HPDE6-E6E7 (cell line): ENCODE data around the gene TRIM46.
"Not testable (repeated sequence)": the region's sequence is repeated elsewhere in the genome, so short reads cannot be mapped to it uniquely, and the experiment has no call there.

Experiments used
- DNase-seq: peaks from one replicate; pipeline ENCODE4 v3.0.0; 2011; ENCODE audit warnings: missing footprints; ENCODE audit errors: extremely low spot score

TRIM46 gene

DNA sequence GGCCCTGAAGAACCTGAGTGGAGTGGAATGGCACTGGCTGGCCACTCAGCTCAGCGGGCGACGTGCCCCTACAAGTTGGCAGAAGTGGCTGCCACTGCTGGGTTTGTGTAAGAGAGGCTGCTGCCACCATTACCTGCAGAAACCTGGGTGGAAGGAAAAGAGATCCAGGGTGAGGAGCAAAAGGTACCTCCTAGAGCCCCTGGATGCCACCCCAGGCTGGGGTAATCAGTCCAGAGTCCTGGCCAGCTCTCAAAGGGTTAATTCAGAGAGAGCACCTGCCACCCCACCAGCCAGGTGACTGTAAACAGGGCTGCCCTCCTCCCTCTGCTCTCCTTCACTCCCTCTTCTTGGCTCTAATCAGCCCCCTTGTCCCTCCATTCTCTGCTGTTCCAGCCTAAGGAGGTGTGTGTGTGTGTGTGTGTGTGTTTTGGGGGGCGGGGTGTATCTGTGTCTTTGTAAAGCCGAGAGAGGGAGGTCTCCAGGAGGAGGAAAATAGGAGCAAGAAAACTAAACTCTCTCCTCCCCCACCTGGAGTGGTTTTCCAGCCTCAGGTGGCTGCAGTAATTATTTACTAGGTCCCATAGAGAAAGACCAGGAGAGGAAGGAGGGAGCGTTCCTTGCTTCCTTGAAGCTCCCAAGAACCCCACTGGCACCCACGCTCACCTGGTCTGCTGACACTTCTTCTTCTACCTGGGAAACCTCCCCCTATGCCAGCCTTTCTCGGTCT lies 12.6 kb downstream of the TRIM46 start:
- DNase-seq = no peak

- no peak for DNase-seq
Measured at GRCh38 chr1:155186794-155187455, 13.3 kb downstream of the TRIM46 start.

DNA sequence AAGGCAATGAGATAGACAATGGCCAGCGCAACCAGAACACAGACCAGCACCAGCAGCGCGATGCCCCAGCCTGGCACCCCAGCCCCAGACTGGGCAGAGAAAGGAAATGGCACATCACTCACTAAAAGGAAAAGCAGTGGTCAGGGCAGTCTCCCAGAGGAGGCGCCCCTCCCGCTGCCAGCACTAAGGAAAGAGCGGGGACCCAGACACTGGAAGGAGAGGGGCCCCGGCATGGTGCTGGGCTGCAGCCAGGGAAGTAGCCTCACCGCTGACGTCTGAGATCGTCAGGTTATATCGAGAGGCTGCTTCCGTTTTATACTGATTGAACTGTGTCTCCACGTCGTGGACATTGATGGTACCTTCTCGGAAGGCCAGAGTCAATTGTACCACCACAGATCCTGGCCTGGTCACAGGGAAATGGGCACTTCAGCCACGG lies 13.8 kb downstream of the TRIM46 start:
- DNase-seq = no peak

- DNase-seq = no peak
Measured at GRCh38 chr1:155188268-155188667, 14.6 kb downstream of the TRIM46 start.

DNA sequence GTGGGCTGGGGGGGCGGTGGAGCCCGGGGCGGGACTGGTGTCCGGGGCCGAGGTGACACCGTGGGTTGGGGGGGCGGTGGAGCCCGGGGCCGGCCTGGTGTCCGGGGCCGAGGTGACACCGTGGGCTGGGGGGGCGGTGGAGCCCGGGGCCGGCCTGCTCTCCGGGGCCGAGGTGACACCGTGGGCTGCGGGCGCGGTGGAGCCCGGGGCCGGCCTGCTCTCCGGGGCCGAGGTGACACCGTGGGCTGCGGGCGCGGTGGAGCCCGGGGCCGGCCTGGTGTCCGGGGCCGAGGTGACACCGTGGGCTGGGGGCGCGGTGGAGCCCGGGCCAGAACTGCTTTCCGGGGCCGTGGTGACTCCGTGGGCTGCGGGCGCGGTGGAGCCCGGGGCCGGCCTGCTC lies 16.3 kb downstream of the TRIM46 start:
- not testable (repeated sequence) for DNase-seq

DNA sequence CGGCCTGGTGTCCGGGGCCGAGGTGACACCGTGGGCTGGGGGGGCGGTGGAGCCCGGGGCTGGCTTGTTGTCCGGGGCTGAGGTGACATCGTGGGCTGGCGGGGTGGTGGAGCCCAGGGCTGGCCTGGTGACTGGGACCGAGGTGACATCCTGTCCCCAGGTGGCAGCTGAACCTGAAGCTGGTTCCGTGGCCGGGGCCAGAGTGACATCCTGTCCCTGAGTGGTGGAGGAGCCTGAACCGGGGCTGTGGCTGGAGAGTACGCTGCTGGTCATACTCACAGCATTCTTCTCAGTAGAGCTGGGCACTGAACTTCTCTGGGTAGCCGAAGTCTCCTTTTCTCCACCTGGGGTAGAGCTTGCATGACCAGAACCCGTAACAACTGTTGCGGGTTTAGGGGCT lies 18.3 kb downstream of the TRIM46 start:
- no peak for DNase-seq

DNA sequence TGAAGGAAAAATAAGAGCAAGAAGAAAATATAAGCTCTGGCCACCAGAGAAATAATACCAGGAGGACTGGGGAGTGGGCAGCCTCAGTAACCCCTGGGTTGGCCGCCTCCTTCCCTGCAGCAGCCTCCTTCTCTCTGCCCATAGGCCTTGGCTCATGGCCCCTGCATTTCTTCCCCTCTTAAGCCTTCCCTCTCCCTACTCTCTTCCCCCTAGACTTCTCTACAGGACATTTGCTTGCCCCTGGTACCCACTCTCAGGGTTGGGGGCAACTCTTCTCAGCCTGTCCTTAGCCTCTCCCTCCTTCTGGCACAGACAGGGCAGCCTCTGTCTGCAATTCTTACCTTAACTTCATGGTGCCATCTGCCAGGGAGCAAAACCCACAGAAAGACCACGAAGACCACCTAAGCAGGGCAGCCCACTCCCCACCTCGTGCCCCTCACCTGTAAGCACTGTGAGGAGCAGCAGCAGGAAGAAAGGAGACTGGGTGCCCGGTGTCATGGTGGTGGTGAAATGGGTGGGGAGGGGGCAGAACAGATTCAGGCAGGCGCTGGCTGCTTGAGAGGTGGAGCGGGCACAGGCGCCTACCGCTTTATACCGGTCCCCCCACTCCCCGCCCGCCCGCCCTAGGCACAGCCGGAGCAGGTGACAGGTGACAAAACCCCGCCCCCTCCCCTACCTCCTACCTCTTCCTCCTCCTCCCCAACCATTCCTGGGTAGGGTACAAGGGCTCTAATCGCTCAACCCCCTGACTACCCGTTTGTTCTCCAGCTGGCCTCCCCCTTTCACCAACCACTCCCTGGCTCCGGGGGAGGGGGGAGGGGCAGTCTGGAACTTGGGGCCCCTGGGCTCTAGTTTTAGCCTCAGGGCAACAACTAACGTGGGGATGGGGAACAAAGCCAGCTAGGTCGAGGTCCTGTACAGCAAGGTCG lies 19.0 kb downstream of the TRIM46 start:
- no peak for DNase-seq

DNA sequence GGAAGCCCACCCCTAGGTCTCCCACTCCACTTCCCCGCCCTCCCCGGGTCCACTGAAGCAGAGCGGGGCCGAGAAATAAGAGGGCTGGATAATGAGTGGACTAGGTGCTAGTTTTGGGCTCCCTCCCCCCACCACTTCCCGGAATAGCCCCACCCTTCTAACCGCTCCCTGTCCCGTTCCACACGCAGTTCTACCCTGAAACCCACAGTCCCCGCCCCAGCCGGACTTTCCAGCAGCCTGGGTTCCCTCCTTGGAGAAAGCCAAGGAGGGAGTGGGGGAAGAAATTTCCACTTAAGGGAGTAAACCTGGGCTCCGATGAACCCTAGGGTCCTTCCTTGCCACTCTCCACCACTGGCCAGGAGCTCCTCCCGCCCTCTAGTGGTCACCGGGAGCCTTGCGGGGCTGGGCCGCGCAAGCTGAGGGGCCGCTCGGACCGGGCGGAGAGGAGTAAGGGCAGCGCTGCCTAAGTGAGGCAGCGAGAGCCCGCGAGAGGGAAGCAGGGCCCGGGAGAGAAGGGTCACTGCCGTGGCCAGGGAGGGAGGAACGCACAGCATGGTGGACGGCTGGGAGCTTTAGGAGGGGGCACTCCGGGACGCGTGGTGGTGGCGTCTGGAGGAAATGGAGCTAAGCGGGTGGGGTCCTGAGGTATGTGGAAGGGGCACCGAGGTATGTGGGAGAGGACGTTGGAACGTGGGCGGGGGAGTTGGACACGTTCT lies 19.8 kb downstream of the TRIM46 start:
- peak; percentile 76 for DNase-seq

DNA sequence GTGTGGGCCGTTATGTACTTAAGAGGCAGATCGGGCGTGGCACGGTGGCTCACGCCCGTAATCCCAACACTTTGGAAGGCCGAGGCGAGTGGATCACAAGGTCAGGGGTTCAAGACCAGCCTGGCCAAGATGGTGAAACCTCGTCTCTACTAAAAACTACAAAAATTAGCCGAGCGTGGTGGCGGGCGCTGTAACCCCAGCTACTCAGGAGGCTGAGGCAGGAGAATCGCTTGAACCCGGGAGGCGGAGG lies 20.3 kb downstream of the TRIM46 start:
- not testable (repeated sequence) for DNase-seq

DNA sequence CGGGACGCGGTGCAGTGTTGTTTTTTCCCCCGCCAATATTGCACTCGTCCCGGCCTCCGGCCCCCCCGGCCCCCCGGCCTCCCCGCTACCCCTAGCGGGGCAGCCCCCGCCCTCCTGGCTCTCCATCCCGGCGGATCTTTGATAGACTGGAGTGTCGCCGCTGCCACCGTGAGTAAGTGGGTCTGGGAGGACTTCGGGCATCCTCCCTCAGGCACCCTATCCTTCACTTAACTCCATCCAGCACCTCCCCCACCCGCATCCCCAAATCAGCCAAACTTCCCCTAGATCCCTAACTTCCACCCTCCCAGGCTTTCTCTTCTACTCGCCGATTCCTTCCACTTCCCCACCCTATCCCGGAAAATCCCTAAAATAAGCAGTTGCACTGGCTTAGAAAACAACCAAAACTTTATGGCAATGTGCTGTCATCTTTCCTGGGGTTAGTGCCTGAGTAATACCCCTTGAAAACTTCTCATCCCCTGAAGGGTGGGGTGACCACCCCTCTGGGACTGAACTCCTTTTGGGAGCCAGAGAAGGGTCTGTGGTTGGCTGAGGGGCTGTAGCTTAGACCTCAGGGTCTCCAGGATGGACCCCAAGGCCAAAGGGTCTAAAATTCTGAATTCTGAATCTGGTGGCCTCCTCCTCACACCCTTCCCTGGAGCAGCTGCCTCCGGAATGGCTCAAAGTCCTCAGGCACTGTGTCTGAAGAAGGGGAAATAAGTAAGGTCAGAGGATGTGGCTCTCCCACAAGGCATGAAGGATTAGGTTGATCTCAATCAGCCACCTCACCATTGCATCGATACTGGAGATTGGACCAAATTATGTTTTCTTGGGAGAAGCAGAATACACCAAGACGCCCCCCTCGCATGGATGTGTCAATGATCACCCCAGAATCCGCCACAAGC lies 21.8 kb downstream of the TRIM46 start:
- DNase-seq = no peak

GRCh38 chr1:155196103-155196892 lies 22.6 kb downstream of the TRIM46 start:
- no peak for DNase-seq

- no peak for DNase-seq
Measured at GRCh38 chr1:155196893-155197638, 23.4 kb downstream of the TRIM46 start.

- DNase-seq = no peak
Measured at GRCh38 chr1:155197901-155198546, 24.4 kb downstream of the TRIM46 start.

- DNase-seq = no peak
Measured at GRCh38 chr1:155198547-155198906, 24.9 kb downstream of the TRIM46 start.

GRCh38 chr1:155199792-155200191 lies 26.1 kb downstream of the TRIM46 start:
- no peak for DNase-seq

DNA sequence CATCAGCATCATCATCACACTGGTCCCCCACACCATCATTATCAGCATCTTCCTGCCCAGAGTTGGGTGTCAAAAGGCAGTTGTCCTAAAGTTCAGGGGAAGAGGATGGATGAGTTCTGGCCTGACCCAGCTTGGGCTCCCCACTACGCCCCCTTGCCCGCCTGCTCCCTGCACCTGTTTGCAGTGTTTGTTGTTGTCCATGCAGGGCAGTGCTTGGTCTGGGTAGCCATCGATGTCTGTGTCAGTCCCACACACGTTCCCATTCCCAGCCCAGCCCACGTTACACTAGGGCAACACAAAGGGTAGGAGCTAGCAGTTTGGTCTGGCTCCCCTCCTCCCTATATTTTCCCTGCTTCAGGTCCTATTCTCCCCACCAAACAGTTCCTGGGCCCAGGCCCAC lies 27.3 kb downstream of the TRIM46 start:
- no peak for DNase-seq

DNA sequence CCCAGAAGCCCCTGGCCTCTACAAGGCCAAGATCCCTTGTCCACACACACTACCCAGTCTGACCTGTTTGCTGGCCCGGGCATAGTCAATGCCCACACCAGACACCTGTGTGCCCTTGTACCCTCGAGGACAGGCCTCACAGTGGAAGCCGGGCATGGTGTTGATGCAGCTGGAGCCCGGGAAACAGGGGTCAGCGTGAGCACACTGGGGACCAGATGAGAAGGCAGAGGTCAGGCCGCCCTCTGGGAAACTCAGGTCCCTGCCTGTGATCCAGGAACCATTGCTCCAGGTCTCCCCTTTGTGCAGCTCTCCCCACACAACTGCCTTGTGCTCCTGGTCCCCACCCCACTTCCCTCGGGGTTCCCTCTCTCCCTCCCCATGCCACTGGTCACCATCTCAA lies 28.5 kb downstream of the TRIM46 start:
- DNase-seq = no peak

- DNase-seq = no peak
Measured at GRCh38 chr1:155202731-155203515, 29.3 kb downstream of the TRIM46 start.
